Stimulated activated CD8-positive, alpha-beta memory T cell treated with anti-CD3 and anti-CD28 coated beads, Interleukin-7, amount 100 ng/mL, for 1 hour (primary cell): ENCODE results near the gene EIF4EBP3.

Source experiments
- DNase-seq, 2 donors: peaks; one replicate each; pipeline ENCODE4 v3.0.0-alpha.2; 2020; ENCODE audit warnings: low read depth in 2 of 2

Gene EIF4EBP3

GRCh38 chr5:140557136-140557805 is 9.8 kb downstream of the EIF4EBP3 start, which contains the start of gene SRA1:
TSS of gene SRA1 (minus strand) at chr5:140557473. CDS start at chr5:140557452, 21 bp downstream.
- peak; percentile 68 to 71 for DNase-seq

GRCh38 chr5:140557965-140558364 is 10.5 kb downstream of the EIF4EBP3 start:
- DNase-seq: no peak

- no peak for DNase-seq
These were observed 11.1 kb downstream of the EIF4EBP3 start for GRCh38 chr5:140558542-140558941.

GRCh38 chr5:140560227-140560626 is 12.8 kb downstream of the EIF4EBP3 start:
- DNase-seq: no peak

- DNase-seq: no peak
These were observed 14.5 kb downstream of the EIF4EBP3 start for GRCh38 chr5:140561753-140562523.

- DNase-seq: no peak
These were observed 16.1 kb downstream of the EIF4EBP3 start for GRCh38 chr5:140563596-140563995.

- DNase-seq: peak; percentile 90
These were observed 16.9 kb downstream of the EIF4EBP3 start, which contains the start of the genes APBB3 and SLC35A4 for GRCh38 chr5:140564196-140565023. TSS of gene APBB3 (minus strand) at chr5:140564598. CDS start at chr5:140564245, 353 bp downstream. TSS of gene SLC35A4 (plus strand) at chr5:140564828. CDS start at chr5:140567170, 2,342 bp downstream.

- no peak for DNase-seq
These were observed 17.7 kb downstream of the EIF4EBP3 start for GRCh38 chr5:140565024-140565779.

- DNase-seq: no peak
These were observed 18.3 kb downstream of the EIF4EBP3 start for GRCh38 chr5:140565780-140566095.

GRCh38 chr5:140566665-140567064 is 19.2 kb downstream of the EIF4EBP3 start:
- no peak for DNase-seq

GRCh38 chr5:140567136-140567818 is 19.8 kb downstream of the EIF4EBP3 start:
- DNase-seq: no peak

GRCh38 chr5:140567871-140568270 is 20.4 kb downstream of the EIF4EBP3 start:
- DNase-seq: no peak

- DNase-seq: no peak
These were observed 21.1 kb downstream of the EIF4EBP3 start for GRCh38 chr5:140568443-140569063.

GRCh38 chr5:140569197-140569596 is 21.7 kb downstream of the EIF4EBP3 start:
- no peak for DNase-seq

GRCh38 chr5:140570058-140570457 is 22.6 kb downstream of the EIF4EBP3 start:
- no peak for DNase-seq

- DNase-seq: no peak
These were observed 23.0 kb downstream of the EIF4EBP3 start for GRCh38 chr5:140570488-140570887.

GRCh38 chr5:140571105-140571504 is 23.6 kb downstream of the EIF4EBP3 start:
- DNase-seq: no peak

- no peak for DNase-seq
These were observed 26.2 kb downstream of the EIF4EBP3 start for GRCh38 chr5:140573683-140574082.

- DNase-seq: no peak
These were observed 26.7 kb downstream of the EIF4EBP3 start for GRCh38 chr5:140574165-140574564.

GRCh38 chr5:140575309-140575708 is 27.8 kb downstream of the EIF4EBP3 start:
- DNase-seq: no peak
